HepG2 (cell line): ENCODE data around the gene EYA2.
"Not testable (repeated sequence)": the region's sequence is repeated elsewhere in the genome, so short reads cannot be mapped to it uniquely, and the experiment has no call there.

Source experiments
- IRF2 ChIP-seq: IDR thresholded peaks from 2 replicates; pipeline ENCODE4 v1.6.1; 2018; ENCODE audit warnings: missing genetic modification reagents, missing compliant biosample characterization
- PLRG1 ChIP-seq: fragments of 450-650 bp; conservative IDR thresholded peaks from 2 replicates; pipeline ENCODE4 v1.6.1; 2016
- RAD21 ChIP-seq: fragments of 450-650 bp; formaldehyde crosslinking; IDR thresholded peaks from 2 replicates; pipeline ENCODE4 v1.5.0; 2020; ENCODE audit warnings: mild to moderate bottlenecking
- TSC22D2 ChIP-seq: sonication (generic); formaldehyde crosslinking; IDR thresholded peaks from 2 replicates; pipeline ENCODE4 v1.5.1; 2020; ENCODE audit warnings: missing genetic modification reagents, mild to moderate bottlenecking, borderline replicate concordance
- ZFAT ChIP-seq: sonication (generic); formaldehyde crosslinking; conservative IDR thresholded peaks from 2 replicates; pipeline ENCODE4 v1.8.1; 2023; ENCODE audit warnings: missing genetic modification reagents, inconsistent platforms
- ZFX ChIP-seq: sonication (generic); formaldehyde crosslinking; IDR thresholded peaks from 2 replicates; pipeline ENCODE4 v1.4.0; 2020; ENCODE audit warnings: mild to moderate bottlenecking, low read depth, missing genetic modification reagents, moderate library complexity
- ZNF24 ChIP-seq: fragments of 450-650 bp; IDR thresholded peaks from 2 replicates; pipeline ENCODE4 v1.6.1; 2017; ENCODE audit warnings: antibody characterized with exemption, mild to moderate bottlenecking
- ZNF747 ChIP-seq: sonication (generic); formaldehyde crosslinking; IDR thresholded peaks from 2 replicates; pipeline ENCODE4 v1.8.1; 2023; ENCODE audit warnings: missing genetic modification reagents, mild to moderate bottlenecking, borderline replicate concordance
- TF ChIP-seq, protein P1 (sequence below): sonication (generic); formaldehyde crosslinking; IDR thresholded peaks from 2 replicates; pipeline ENCODE4 v1.5.0; 2020; ENCODE audit warnings: mild to moderate bottlenecking, missing genetic modification reagents, moderate library complexity
- TF ChIP-seq, protein P2 (sequence below): sonication (generic); formaldehyde crosslinking; IDR thresholded peaks from 2 replicates; pipeline ENCODE4 v1.4.0; 2020; ENCODE audit warnings: mild to moderate bottlenecking, missing genetic modification reagents
- TF ChIP-seq, protein P3 (sequence below), 2 experiments: sonication (generic) in 1 of 2; formaldehyde crosslinking in 1 of 2; IDR thresholded peaks; 2 replicates each; pipeline versions ENCODE4 v1.5.1 to v1.6.1; 2011 to 2020; ENCODE audit warnings: borderline replicate concordance in 1 of 2, low read depth in 1 of 2, low read length in 1 of 2, mild to moderate bottlenecking in 1 of 2, missing genetic modification reagents in 1 of 2, moderate library complexity in 1 of 2
- TF ChIP-seq, protein P4 (sequence below): IDR thresholded peaks from 2 replicates; pipeline ENCODE4 v1.6.1; 2012; ENCODE audit warnings: inconsistent platforms

DNA sequence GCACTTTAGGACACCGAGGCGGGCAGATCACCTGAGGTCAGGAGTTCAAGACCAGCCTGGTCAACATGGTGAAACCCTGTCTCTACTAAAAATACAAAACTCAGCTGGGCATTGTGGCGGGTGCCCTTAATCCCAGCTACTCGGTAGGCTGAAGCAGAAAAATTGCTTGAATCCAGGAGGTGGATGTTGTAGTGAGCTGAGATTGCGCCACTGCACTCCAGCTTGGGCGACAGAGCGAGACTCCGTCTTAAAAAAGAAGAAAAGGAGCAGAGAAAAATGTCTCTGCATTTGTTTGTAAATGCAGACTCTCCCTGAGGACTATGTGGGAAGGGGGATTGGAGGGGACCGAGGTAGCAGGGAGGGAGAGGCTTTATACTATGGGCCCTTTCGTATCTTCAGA is 311.9 kb downstream of the EYA2 start:
- TF ChIP-seq, protein P1, sequence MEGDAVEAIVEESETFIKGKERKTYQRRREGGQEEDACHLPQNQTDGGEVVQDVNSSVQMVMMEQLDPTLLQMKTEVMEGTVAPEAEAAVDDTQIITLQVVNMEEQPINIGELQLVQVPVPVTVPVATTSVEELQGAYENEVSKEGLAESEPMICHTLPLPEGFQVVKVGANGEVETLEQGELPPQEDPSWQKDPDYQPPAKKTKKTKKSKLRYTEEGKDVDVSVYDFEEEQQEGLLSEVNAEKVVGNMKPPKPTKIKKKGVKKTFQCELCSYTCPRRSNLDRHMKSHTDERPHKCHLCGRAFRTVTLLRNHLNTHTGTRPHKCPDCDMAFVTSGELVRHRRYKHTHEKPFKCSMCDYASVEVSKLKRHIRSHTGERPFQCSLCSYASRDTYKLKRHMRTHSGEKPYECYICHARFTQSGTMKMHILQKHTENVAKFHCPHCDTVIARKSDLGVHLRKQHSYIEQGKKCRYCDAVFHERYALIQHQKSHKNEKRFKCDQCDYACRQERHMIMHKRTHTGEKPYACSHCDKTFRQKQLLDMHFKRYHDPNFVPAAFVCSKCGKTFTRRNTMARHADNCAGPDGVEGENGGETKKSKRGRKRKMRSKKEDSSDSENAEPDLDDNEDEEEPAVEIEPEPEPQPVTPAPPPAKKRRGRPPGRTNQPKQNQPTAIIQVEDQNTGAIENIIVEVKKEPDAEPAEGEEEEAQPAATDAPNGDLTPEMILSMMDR (CRISPR knock-in tag), result not testable (repeated sequence)
- TF ChIP-seq ZFX (CRISPR knock-in tag); IRF2; TSC22D2 (CRISPR knock-in tag); ZNF747; ZNF24; PLRG1; ZFAT (CRISPR knock-in tag); RAD21 (CRISPR knock-in tag): not testable (repeated sequence)
- TF ChIP-seq, protein P2, sequence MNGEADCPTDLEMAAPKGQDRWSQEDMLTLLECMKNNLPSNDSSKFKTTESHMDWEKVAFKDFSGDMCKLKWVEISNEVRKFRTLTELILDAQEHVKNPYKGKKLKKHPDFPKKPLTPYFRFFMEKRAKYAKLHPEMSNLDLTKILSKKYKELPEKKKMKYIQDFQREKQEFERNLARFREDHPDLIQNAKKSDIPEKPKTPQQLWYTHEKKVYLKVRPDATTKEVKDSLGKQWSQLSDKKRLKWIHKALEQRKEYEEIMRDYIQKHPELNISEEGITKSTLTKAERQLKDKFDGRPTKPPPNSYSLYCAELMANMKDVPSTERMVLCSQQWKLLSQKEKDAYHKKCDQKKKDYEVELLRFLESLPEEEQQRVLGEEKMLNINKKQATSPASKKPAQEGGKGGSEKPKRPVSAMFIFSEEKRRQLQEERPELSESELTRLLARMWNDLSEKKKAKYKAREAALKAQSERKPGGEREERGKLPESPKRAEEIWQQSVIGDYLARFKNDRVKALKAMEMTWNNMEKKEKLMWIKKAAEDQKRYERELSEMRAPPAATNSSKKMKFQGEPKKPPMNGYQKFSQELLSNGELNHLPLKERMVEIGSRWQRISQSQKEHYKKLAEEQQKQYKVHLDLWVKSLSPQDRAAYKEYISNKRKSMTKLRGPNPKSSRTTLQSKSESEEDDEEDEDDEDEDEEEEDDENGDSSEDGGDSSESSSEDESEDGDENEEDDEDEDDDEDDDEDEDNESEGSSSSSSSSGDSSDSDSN (CRISPR knock-in tag), result not testable (repeated sequence)
- TF ChIP-seq, protein P3, sequence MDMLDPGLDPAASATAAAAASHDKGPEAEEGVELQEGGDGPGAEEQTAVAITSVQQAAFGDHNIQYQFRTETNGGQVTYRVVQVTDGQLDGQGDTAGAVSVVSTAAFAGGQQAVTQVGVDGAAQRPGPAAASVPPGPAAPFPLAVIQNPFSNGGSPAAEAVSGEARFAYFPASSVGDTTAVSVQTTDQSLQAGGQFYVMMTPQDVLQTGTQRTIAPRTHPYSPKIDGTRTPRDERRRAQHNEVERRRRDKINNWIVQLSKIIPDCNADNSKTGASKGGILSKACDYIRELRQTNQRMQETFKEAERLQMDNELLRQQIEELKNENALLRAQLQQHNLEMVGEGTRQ (IDR thresholded peaks at IDR 0.05; ENCODE audit: low read depth, low read length), result not testable (repeated sequence)
- TF ChIP-seq, protein P3 (CRISPR knock-in tag; IDR thresholded peaks at IDR 0.05; ENCODE audit: borderline replicate concordance), result not testable (repeated sequence)
- TF ChIP-seq, protein P4, sequence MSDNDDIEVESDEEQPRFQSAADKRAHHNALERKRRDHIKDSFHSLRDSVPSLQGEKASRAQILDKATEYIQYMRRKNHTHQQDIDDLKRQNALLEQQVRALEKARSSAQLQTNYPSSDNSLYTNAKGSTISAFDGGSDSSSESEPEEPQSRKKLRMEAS, result not testable (repeated sequence)
